CD4-positive, alpha-beta T cell treated with Interleukin-2 at 100 ng/mL for 4 hours (primary cell): Measurements from ENCODE around the gene LDAF1.
"Not testable (repeated sequence)": the region's sequence is repeated elsewhere in the genome, so short reads cannot be mapped to it uniquely, and the experiment has no call there.

Source experiments
- DNase-seq: peaks from one replicate; pipeline ENCODE4 v3.0.0-alpha.2; 2020; ENCODE audit warnings: low spot score

Gene LDAF1

GRCh38 chr16:21158208-21159110 is at the start of gene LDAF1:
TSS of gene LDAF1 (plus strand) at chr16:21158674. CDS start at chr16:21161183, 2,509 bp downstream.
- peak; percentile 65 for DNase-seq

- not testable (repeated sequence) for DNase-seq
These were observed 42.9 kb upstream of the LDAF1 start for GRCh38 chr16:21115551-21115950.

- no peak for DNase-seq
These were observed 42.3 kb upstream of the LDAF1 start for GRCh38 chr16:21116148-21116693.

- no peak for DNase-seq
These were observed 40.9 kb upstream of the LDAF1 start for GRCh38 chr16:21117567-21117966.

GRCh38 chr16:21120976-21121520 is 37.4 kb upstream of the LDAF1 start:
- no peak for DNase-seq

- DNase-seq = no peak
These were observed 33.3 kb upstream of the LDAF1 start for GRCh38 chr16:21125191-21125590.

- no peak for DNase-seq
These were observed 32.0 kb upstream of the LDAF1 start for GRCh38 chr16:21126518-21126917.

- DNase-seq = no peak
These were observed 29.5 kb upstream of the LDAF1 start for GRCh38 chr16:21128991-21129390.

GRCh38 chr16:21130811-21131210 is 27.7 kb upstream of the LDAF1 start:
- no peak for DNase-seq

GRCh38 chr16:21134053-21134452 is 24.4 kb upstream of the LDAF1 start:
- no peak for DNase-seq

- DNase-seq = no peak
These were observed 12.7 kb upstream of the LDAF1 start for GRCh38 chr16:21145738-21146137.

- no peak for DNase-seq
These were observed 8.0 kb upstream of the LDAF1 start, which contains the start of gene DNAH3 for GRCh38 chr16:21150375-21151001. TSS of gene DNAH3 (minus strand) at chr16:21150846. CDS start at chr16:21150319, 527 bp downstream.

- not testable (repeated sequence) for DNase-seq
These were observed 6.1 kb upstream of the LDAF1 start for GRCh38 chr16:21152160-21153030.

- not testable (repeated sequence) for DNase-seq
These were observed 5.2 kb upstream of the LDAF1 start for GRCh38 chr16:21153124-21153729.

- DNase-seq = not testable (repeated sequence)
These were observed 2.5 kb upstream of the LDAF1 start for GRCh38 chr16:21156011-21156410.

GRCh38 chr16:21156767-21157467 is 1.6 kb upstream of the LDAF1 start:
- DNase-seq = peak; percentile 17

- no peak for DNase-seq
These were observed 842 bp upstream of the LDAF1 start for GRCh38 chr16:21157632-21158031.

GRCh38 chr16:21159281-21159951 is 942 bp downstream of the LDAF1 start:
- DNase-seq = no peak

GRCh38 chr16:21160276-21160675 is 1.8 kb downstream of the LDAF1 start:
- DNase-seq = no peak

GRCh38 chr16:21161211-21161610 is 2.7 kb downstream of the LDAF1 start:
- no peak for DNase-seq
